Large intestine (tissue), 3 donors: ENCODE measurements around the gene NDUFS2. TPM values are rescaled to one million over a fixed set of nuclear protein-coding genes. Genes with fewer than 3 reads are reported as not detected.
A peak's percentile ranks its signal among the peaks of the same experiment; 100 is the strongest.

ENCODE experiments used
- DNase-seq, 2 donors: peaks; one replicate each; pipeline versions ENCODE4 v3.0.0 to v3.0.0-alpha.2; 2013
- H3K27ac ChIP-seq: one replicate; pipeline ENCODE4 v1.5.1; 2013; ENCODE audit warnings: low read length
- H3K27me3 ChIP-seq: 2 replicates; pipeline ENCODE4 v1.6.1; 2013; ENCODE audit warnings: low read length; ENCODE audit not compliant: control insufficient read depth, insufficient read depth
- H3K36me3 ChIP-seq: 2 replicates; pipeline ENCODE4 v1.6.1; 2013; ENCODE audit warnings: low read length; ENCODE audit not compliant: control insufficient read depth, insufficient read depth
- H3K4me1 ChIP-seq: one replicate; pipeline ENCODE4 v1.6.1; 2013; ENCODE audit warnings: low read length; ENCODE audit not compliant: control insufficient read depth, insufficient read depth
- H3K4me3 ChIP-seq: one replicate; pipeline ENCODE4 v1.5.1; 2013; ENCODE audit warnings: low read length
- H3K9me3 ChIP-seq: one replicate; pipeline ENCODE4 v1.6.1; 2013; ENCODE audit warnings: mild to moderate bottlenecking, low read depth, low read length, moderate library complexity; ENCODE audit not compliant: control insufficient read depth
- WGBS: methylation state at CpG from one replicate; pipeline ENCODE4 v1.1.5; 2013; ENCODE audit warnings: low lambda C conversion rate; ENCODE audit not compliant: insufficient coverage; 5-methylcytosine and 5-hydroxymethylcytosine counted together
- polyA plus RNA-seq: library from polyadenylated mRNA; unstranded; fragments of 120-200 nt; gene quantifications from one replicate; pipeline ENCODE4 v1.2.1, GENCODE V29; 2013

Gene NDUFS2
- polyA plus RNA-seq, 1 donor, result 125 TPM

DNA sequence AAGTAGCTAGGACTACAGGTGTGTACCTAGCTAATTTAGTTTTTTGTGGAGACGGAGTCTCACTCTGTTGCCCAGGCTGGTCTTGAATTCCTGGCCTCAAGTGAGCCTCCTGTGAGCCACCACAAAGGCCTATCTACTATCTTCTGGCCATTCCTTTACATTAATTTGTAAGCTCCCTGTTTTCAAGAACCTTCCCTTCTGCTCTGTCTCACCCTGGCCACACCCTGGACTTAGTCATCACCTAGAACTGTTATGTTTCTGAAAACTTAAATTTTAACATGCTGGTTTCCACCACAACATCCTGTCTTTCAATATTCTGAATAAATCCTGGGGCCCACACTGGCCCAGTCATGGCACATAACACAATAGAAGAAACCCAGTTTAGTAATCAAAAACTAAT, 20.0 kb upstream of the NDUFS2 start:
- Histone ChIP-seq H3K27ac (no peak overlapping the region), H3K27me3 (no peaks in the 10 kb centered on the region), H3K4me3 (no peak overlapping the region), H3K36me3 (no peaks in the 10 kb centered on the region), H3K4me1 (peaks cover 4% of the 10 kb centered on the region), H3K9me3 (no peaks in the 10 kb centered on the region)
- no CpG with 5 or more reads among the region's 1 CpG for WGBS
- DNase-seq, result no peak

- H3K27ac ChIP-seq, result peak overlapping the region; percentile 30
- H3K4me1 ChIP-seq, result no peaks in the 10 kb centered on the region
- DNase-seq, result peak; percentile 49 to 59
- H3K36me3 ChIP-seq, result no peaks in the 10 kb centered on the region
- WGBS, result 30% methylated on average over 2 of the region's 3 CpGs
- no peaks in the 10 kb centered on the region for H3K27me3 ChIP-seq
- H3K9me3 ChIP-seq, result no peaks in the 10 kb centered on the region
- no peak overlapping the region for H3K4me3 ChIP-seq
Observed at GRCh38 chr1:161185282-161185682, 16.9 kb upstream of the NDUFS2 start.

- WGBS, result no CpG with 5 or more reads among the region's 2 CpGs
- H3K27ac ChIP-seq, result peak overlapping the region; percentile 30
Observed at GRCh38 chr1:161185732-161186311, 16.3 kb upstream of the NDUFS2 start.

DNA sequence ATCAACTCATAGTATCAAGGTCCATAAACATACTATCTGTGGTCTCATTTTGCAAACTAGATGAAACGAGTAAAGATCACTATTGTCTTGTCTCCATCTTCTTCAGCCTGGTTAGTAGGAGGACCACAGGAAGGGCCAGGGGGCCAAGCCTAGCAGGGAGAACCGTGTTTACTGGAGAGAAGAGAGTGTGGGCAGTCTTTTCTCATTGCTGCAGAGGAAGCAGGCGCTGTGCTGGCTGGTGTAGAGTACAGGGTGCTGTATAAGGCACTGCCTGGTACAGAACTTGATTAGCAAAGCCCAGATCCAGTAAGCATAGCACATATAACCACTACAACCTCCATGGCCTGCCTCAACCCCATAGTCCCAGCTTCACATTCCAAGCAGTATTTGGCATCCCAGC, 14.9 kb upstream of the NDUFS2 start:
- Histone ChIP-seq H3K36me3 (no peaks in the 10 kb centered on the region), H3K9me3 (no peaks in the 10 kb centered on the region), H3K4me1 (no peaks in the 10 kb centered on the region), H3K4me3 (no peak overlapping the region), H3K27me3 (peaks cover 4% of the 10 kb centered on the region), H3K27ac (no peak overlapping the region)
- WGBS, result no CpG with 5 or more reads among the region's 3 CpGs
- DNase-seq, result no peak

More at GRCh38 chr1:161185732-161186311, 16.3 kb upstream of the NDUFS2 start:
- Histone ChIP-seq H3K4me1 (no peaks in the 10 kb centered on the region), H3K36me3 (no peaks in the 10 kb centered on the region), H3K4me3 (no peak overlapping the region), H3K27me3 (peaks cover 2% of the 10 kb centered on the region), H3K9me3 (no peaks in the 10 kb centered on the region)
- no peak for DNase-seq

DNA sequence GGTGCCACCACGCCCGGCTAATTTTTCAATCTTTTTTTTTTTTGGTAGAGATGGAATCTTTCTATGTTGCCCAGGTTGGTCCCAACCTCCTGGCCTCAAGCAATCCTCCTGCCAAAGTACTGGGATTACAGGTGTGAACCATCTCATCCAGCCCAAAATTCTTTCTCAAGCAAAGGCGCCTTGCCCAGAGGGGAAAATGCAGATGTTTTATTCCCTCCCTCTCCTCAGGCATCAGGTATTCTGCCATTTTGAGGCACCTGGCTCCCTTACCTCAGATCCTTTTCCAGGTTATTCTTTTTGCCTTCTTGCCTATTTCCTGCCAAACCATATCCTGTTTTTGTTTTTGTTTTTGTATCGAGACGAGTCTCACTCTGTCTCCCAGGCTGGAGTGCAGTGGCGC, 13.8 kb upstream of the NDUFS2 start:
- peaks cover 4% of the 10 kb centered on the region for H3K27me3 ChIP-seq
- no peak overlapping the region for H3K27ac ChIP-seq
- no peaks in the 10 kb centered on the region for H3K9me3 ChIP-seq
- H3K4me3 ChIP-seq, result no peak overlapping the region
- H3K4me1 ChIP-seq, result no peaks in the 10 kb centered on the region
- no CpG with 5 or more reads among the region's 6 CpGs for WGBS
- no peak for DNase-seq
- no peaks in the 10 kb centered on the region for H3K36me3 ChIP-seq

- WGBS, result no CpG with 5 or more reads among the region's 5 CpGs
- no peaks in the 10 kb centered on the region for H3K4me1 ChIP-seq
- DNase-seq, result no peak
Observed at GRCh38 chr1:161189036-161189435, 13.1 kb upstream of the NDUFS2 start.

GRCh38 chr1:161190962-161191521, 11.1 kb upstream of the NDUFS2 start:
- Histone ChIP-seq H3K4me1 (no peaks in the 10 kb centered on the region), H3K9me3 (no peaks in the 10 kb centered on the region), H3K36me3 (no peaks in the 10 kb centered on the region), H3K4me3 (no peak overlapping the region), H3K27me3 (peaks cover 4% of the 10 kb centered on the region), H3K27ac (no peak overlapping the region)
- WGBS, result no CpG with 5 or more reads among the region's 22 CpGs
- DNase-seq, result no peak

More at GRCh38 chr1:161189036-161189435, 13.1 kb upstream of the NDUFS2 start:
- no peak overlapping the region for H3K27ac ChIP-seq
- no peaks in the 10 kb centered on the region for H3K36me3 ChIP-seq
- H3K4me3 ChIP-seq, result no peak overlapping the region
- peaks cover 4% of the 10 kb centered on the region for H3K27me3 ChIP-seq
- no peaks in the 10 kb centered on the region for H3K9me3 ChIP-seq

- no peak for DNase-seq
- Histone ChIP-seq H3K9me3 (no peaks in the 10 kb centered on the region), H3K27ac (no peak overlapping the region), H3K4me1 (no peaks in the 10 kb centered on the region), H3K36me3 (no peaks in the 10 kb centered on the region), H3K27me3 (peaks cover 4% of the 10 kb centered on the region), H3K4me3 (no peak overlapping the region)
- WGBS, result 70% methylated on average over 2 of the region's 8 CpGs
Observed at GRCh38 chr1:161191971-161192370, 10.2 kb upstream of the NDUFS2 start.

DNA sequence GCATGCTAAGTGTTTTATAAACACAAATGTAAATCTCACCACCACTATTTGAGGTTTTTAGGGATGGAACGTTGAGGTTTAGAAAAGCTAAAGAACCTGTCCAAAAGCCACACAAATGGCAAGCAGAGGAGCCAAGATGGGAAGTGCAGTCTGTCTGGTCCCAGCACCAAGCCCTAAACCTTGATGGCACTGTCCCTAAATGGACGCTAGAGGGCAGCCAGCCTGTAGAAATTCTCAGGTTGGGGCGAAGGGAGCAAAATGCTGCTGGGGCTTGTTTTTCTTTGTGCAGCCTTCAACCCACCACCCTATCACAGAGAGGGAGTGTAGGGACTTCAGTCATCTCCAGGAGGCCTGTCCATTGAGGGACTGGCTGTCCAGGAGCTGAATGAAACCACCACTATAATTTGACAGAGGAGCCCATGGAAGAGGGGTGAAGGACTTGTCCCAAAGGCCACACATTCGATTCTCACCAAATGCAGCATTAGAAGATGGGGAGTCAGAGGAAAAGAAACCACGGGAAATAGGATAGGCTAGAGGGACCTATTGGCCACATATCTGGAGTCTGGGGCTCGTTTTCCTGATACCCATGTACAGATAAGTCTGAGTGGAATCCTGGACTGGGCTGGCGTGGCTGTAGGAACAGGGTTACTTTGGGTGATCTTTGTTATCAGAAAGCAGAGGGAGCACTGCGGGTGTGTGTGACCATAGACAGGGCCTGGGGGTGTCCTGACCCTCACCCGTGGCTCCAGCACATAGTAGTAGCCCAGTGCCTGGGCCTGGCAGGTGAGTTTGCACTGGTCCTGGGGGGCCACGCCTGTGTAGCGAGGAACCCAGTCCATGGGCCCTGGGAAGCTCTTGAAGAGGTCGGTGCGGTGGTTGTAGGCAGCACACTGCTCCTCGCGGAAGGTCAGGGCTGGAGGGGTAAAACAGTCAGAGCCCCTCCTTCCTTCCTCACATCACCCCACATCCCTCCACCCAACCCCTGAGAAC, 9.4 kb upstream of the NDUFS2 start:
- Histone ChIP-seq H3K27ac (no peak overlapping the region), H3K4me1 (no peaks in the 10 kb centered on the region), H3K9me3 (no peaks in the 10 kb centered on the region), H3K27me3 (peaks cover 4% of the 10 kb centered on the region), H3K36me3 (no peaks in the 10 kb centered on the region), H3K4me3 (no peak overlapping the region)
- 0% methylated on average over 1 of the region's 15 CpGs for WGBS
- peak in 1 of 2 donors; percentile 45 for DNase-seq

GRCh38 chr1:161193561-161194235, 8.5 kb upstream of the NDUFS2 start:
- WGBS, result no CpG with 5 or more reads among the region's 21 CpGs
- no peak for DNase-seq
- Histone ChIP-seq H3K4me1 (no peaks in the 10 kb centered on the region), H3K27me3 (peaks cover 4% of the 10 kb centered on the region), H3K36me3 (no peaks in the 10 kb centered on the region), H3K27ac (no peak overlapping the region), H3K9me3 (no peaks in the 10 kb centered on the region), H3K4me3 (no peak overlapping the region)
